CD4-positive, alpha-beta T cell treated with Interleukin-4 for 1 hour (primary cell): Measurements from ENCODE around the gene TUBGCP6.
A peak's percentile ranks its signal among the peaks of the same experiment; 100 is the strongest.

Source experiments
- DNase-seq, 2 donors: peaks; one replicate each; pipeline ENCODE4 v3.0.0-alpha.2; 2020 to 2022

TUBGCP6 gene

DNA sequence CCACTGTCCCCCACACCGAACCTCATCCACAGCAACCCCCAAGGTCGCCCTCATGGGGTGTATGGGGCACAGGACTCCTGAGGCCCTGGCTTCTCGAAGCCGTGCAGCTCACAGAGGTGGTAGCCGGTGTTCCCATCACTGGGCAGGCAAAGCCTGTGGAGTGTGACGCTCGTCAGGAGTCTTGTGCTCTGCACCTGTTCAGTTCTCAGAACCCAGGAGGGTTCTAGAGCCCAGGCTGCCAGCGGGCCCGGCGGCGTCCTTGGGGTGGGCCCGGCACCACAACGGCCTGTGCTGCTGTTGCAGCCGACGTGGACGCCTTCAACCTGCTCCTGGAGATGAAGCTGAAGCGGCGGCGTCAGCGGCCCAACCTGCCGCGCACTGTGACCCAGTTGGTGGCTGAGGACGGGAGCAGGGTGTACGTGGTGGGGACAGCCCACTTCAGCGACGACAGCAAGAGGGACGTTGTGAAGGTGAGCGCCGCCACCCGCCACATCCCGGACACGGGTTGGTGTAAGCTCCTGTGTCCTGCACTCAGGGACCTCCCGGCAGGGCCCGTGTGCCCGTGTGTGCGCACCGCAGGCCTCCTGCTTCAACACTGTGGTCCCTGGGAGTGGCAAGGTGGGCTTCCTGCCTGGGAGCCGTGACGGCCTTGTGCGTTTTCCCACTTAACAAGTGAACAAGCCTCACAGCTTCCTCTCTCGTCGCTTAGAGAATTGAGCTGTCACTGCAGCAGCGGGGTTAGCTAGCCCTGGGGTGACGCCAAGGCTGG is 50.6 kb downstream of the TUBGCP6 start:
- no peak for DNase-seq

DNA sequence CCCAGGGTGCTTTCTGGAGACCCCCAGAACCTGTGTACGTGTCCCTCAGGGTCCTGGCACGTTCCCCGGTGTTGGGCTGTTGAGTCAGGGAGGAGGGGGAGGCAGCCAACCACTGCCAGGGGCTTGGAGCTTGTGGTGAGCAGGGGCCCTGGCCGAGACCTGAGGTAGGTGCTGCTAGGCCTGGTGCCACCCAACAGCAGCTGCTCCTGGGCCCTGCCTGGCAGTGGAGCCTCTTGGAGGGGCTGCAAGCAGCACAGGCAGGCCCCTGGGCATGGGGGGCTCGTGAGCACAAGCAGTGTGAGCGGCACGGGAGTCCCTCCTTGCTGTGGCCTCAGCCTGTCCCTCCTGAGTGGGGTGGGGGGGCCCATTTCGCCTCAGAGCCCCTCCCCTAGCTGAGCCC is 51.2 kb downstream of the TUBGCP6 start:
- no peak for DNase-seq

DNA sequence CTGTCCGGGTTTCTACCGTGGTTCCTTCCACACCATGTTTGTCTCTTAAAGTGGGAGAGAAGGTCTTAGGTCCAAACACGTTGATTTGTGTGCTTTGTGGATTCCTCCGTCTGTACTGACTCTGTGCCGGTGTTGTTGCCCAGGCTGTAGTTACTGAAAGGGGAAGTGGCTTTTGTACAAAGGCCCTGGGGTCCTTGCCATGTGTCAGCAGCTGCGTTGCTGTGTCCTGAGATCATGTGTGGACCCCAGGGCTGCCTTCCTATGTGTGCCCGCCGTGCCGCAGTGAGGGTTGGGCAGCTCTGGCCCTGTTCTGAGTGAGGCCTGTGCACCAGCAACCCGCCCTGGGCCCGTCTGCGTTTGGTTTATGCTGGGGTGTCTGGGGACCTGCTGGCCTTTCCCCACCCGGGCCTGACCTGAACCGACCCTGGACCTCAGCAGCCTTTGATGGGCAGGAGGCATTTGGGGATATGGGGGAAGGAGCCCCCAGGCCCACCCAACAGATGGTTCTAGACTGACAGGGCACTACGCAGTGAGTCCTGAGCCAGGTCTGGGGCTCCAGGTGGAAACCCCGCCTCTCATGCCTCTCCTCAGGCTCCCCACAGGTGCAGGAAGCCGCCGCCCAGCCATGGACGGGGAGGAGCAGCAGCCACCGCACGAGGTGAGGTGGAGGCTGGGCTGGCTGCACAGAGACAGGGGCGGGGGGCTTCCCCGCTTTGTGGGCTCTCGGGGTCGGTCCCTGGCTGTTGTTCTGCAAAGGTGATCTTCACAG is 52.2 kb downstream of the TUBGCP6 start:
- peak; percentile 58 to 73 for DNase-seq

DNA sequence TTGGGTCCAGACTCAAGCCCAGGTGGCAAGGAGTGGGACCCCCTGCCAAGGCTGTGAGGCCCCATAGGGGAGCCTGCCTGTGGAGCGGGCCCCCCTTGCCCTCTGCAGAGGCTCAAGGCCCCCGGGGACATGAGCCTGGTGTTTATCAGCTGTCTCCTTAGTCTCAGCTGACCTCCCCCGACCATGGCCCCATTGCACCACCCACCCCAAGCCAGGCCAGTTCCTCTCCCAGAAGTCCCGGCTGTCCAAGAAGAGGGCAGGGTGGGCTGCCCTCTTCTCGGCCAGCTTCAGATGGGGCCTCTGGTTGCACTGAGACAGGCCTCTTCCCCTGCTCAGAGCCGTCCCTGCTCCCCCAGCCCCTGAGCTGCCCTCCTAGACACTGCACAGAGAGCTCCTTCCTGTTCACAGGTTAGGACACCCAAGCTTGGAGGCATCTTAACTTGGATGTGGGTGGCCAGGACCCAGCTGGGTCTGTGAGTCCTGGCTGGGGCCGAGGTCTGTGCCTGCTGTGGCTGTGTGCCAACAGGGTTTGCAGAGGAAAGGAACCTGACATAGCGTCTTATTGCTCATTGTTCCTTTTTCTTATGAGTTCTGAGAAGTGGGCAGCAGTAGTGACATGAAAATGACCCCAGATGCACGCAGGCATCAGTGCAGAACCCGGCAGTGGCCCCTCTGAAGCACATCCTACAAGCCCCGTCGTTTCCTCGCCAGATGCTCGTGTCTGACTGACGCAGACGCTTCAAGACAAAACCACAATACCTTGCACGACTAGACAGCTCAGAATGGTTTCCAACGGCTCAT is 53.7 kb downstream of the TUBGCP6 start:
- peak; percentile 82 to 95 for DNase-seq

DNA sequence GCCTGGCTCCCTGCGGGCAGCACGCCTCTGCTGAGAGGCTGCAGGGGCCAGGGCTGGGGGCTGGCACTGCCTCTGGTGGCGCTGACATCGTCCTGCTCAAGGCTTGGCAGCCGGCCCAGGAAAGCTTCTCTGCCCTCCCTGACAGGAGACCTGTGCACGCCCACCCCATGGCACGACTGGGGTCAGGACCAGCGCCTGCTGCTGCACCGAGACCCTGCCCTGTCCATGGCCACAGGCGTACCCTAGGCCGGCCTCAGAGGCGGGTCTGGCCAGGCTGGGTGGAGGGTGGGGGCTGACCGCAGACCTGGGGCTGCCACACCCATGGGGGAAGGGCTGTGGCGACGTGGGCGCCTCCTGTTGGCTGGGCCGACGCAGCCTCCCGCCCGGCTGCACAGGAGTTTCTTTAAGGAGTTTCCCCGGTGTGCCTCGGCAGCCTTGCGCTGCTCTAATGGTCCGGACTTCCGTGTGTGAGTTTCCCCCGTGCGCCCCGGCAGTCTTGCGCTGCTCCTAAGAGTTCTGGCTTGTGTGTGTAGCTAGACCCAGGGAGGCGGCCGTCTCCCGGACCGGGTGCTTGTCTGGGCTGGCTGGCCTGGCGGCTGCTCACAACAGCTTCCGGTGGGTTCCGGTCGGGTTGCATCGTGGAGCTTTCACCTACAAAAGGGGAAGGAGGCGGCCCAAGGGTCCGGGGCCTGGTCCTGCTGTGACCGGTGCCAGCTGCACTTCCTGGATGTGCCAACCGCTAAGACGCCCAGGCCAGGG is 54.5 kb downstream of the TUBGCP6 start:
- peak; percentile 88 to 92 for DNase-seq

DNA sequence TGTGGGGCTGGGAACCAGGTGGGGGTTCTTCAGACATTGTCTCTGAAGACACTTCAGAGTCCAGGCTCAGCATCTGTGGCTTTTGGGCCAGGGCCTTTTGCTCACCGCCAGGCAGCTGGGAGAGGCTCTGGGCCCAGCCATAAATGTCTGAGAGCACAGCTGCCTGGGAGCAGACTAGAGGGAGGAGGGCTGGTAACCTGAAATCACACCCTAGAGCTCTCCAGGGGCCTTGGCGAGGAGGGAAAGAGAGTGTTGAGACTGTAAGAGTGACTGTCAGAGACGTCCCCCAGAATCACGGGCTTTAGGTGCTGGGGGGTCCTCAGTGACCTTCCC is 55.0 kb downstream of the TUBGCP6 start:
- peak in 1 of 2 donors; percentile 32 for DNase-seq

DNA sequence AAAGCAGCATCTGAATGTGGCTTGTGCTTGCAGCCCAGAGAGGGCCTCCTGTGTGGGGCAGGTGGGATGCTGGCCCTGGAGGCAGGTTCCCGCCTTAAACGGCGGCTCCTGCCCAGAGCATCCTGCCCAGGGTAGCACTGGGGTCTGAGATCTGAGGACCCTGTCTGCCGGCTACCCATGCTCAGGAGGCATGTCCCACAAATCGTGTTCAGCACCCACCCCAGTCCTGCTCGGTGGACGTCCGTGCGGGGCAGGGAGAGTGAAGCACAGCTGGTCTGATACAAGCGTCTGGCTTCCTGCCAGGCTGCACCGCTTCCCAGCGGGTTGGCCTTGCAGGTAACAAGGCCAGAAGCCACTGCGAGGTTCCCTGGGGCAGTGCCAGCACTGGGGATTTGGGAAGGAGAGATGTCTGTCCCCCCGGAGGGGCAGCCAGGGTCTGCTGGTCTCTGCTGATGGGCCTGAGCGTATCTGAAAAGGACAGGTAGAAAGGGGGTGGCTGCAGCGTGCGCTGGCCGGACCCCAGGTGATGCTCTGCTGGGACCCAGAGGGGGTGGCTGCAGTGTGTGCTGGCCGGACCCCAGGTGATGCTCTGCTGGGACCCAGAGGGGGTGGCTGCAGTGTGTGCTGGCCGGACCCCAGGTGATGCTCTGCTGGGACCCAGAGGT is 55.5 kb downstream of the TUBGCP6 start:
- DNase-seq, result no peak

DNA sequence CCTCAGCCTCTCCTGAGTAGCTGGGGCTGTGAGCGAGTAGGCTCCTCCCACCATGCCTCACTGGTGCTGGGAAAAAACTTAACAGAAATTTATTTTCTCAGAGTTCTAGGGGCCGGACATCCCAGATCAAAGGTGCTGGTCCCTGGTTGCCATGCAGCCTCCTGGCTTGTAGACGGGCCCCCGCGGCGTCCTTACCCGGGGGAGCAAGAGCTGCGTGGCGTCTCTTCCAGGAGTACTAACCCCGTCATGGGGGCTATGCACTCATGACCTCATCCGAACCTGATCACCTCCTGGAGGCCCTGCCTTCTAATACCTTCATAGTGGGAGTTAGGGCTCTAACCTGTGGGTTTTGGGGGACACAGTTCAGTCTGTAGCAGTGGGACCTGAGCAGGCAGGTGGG is 56.5 kb downstream of the TUBGCP6 start:
- DNase-seq, result no peak

DNA sequence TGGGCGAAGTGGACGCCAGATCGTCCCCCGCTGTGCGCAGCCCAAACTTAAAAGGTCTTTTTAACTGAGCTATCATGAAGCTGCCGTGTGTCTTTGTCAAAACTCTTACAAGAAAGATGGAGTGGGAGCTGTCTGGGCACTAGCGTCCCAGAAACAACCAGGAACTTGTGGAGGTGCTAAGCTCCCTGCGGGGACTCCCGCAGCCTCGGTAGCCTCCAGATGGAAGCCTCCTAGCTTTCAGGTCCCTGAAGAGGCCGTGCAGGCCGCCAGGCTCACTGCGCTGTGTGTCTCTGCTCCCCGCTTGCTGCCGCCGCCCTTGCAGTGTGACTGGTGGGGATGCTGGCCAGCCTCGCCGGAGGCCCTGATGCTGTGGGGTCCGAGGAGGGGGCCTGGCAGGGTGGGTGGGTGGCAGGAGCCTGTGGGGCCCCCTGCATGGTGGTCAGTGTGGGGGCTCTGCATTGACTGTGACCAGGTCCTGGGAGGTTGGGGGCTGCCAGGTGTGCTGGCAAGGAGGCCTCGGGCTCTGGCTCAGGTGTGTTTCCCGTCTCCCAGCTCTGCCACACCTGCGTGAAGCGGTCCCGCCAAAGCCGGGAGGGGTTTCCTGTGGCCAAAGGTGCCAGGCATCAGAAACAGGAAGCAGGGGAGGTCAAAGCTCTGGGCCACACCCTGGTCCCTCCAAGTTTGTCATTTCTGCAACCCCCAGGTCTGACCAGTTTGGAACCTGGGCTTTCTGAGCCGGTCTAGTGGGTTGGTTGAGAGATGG is 57.9 kb downstream of the TUBGCP6 start:
- peak; percentile 36 to 38 for DNase-seq

DNA sequence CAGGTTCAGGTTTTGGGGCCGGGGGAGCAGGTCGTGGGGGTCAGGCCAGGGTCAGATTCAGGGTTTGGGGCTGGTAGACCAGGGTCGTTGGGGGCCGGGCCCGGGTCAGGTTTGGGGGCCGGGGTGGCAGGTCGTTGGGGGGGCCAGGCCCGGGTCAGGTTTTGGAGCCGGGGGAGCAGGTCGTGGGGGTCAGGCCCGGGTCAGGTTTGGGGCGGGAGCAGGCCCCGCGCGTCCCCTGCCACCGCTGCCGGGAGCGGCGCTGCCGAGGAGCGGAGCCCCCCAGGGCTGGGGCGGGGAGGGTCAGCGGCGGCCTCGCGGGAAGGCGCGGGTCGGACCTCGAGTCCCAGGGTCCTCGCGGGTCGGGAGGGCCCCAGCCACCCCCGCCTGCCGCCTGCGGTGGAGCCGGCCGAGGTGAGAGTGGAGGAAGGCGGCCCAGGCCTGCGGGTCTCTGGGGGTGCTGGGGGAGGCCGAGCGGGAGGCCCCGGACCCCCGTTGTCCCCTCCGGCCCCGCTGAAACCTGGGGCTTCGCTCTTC is 58.6 kb downstream of the TUBGCP6 start:
- DNase-seq, result no peak

DNA sequence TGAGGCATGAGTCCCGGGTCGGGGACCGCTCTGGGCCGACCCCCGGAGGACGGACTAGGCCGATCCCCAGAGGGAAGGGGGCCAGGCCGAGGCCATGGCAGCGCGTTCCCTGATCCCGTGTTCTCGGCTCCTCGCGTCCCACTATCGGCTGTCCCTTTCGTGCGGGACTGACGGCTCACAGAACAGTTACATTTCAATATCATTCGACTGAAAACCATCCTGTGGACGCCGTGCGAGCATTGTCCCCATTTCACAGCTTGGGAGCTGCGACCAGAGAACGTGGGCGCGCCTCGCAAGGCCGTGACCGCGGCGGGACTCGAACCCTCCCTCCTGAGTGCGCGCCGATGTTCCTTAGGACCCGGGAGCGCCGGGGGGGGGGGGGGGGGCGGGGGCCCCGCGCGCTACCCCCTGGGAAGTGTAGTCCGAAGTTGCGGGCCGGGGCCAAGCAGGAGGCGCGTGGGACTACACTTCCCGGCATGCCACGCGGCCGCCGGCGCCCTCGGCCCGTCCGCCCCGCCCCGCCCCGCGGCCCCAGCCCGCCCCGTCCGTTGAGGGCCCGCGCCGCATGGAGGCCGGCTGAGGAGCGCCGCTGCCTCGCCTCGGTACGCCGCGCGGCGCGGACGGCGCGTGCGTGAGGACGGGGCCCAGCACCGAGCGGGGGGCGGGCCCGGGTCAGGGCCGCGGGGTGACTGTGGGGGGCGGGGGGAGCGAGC is 59.3 kb downstream of the TUBGCP6 start, which contains the start of gene TRABD:
TRABD (plus strand) TSS at position 539 of the 713 bp plus-strand sequence. CDS start 7,148 bp downstream, outside the sequence.
- DNase-seq, result peak; percentile 91

DNA sequence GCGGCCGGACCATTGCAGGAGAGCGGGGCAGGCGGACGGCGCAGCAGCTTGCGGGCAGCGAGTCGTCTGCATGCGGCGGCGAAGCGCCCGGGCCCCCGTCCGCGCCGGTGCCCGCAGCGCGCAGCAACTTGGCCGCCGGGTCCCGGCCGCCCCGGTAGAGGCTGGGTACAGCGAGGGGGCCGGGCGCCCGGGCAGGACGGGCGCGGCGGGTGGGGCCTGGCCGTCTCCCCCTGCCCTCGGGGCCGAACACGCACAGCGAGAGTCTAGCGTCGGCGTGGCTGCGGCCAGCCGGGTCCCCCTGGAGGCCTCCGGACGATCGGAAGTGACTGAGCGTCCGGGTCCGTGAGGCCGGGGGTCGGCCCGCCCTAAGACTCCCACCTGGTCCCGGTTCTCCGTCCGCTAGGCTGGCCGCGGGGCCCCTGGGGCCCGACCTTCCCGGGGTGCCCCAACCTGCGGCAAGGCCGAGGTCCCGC is 59.9 kb downstream of the TUBGCP6 start:
- DNase-seq, result no peak

DNA sequence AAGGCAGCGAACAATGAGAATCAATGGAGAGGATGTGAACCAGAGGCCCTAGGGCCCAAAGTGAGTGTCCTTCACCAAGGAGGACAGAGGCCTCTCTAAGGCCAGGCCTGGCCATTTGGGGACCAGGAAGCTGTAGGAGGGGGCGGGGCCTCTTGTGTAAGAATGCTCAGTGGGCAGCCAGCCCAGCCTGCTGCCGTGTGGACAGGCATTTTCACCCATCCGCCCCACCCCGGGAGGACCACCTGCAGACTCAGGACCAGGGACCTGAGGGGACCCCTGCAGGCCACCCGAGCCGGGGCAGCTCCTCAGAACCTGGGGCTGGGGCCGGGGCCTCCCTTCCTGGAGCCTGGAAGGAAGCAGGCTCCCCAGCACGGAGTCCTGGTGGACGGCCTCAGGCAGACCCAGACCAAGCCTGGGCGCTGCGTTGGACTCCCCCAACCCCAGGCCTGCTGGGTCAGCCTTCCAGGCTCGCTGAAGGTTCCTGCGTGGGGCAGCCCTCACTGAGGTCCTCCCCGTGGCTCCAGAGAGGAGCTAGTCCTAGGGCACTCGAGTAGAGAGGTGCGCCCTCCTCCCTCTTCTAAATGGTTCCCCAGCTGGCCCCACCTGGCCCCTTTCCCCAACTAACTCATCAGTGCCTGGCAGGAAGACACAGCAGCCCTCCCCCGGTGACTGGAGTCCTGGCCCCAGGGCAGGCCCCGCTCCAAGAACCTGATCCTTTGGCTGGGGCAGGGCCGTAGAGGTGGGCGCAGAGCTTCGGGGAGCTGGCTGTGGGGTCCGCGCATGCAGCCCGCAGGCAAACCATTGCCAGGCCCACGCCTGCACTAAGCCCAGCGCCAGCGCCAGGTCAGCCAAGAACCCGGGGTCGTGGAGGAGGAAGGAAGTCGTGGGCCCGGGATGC is 60.6 kb downstream of the TUBGCP6 start:
- DNase-seq, result no peak

DNA sequence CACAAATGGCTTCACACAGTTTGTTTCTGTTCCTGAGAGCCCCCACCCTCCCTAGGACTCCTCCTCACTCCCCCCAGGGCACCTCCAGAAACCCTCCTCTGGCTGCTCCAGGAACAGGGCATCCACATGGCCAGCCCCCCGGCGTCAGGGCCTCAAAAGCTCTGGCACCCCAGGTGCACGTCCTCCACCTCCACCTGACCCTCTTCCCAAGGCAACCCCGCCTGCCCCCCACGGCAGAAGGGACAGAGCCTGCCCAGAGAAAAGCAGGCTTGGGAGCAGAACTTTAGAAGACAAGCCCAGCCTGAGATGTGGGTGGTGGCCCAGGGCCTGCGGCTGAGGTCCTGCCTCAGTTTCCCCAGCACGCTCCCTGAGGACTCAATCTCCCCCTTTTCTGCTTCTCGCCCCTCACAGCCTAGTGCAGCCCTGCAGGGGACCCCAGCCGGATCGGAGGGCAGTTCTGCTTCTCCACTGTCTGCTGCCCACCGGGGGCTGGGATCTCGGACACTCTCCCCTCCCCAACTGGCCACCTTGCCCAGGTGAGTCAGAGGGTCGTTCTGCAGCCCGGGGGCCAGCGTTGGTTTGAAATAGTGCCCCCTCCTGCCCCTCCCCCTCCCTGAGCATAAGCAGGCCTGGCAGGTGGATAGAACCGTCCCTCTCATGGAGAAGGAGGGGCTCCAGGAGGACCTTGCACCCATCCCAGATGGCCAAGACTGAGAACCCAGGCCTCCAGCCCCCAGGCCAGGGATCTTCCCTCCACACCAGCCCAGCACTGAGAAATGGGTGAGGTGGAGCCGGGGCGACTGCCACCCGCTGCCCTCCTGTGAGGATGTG is 61.5 kb downstream of the TUBGCP6 start:
- no peak for DNase-seq

DNA sequence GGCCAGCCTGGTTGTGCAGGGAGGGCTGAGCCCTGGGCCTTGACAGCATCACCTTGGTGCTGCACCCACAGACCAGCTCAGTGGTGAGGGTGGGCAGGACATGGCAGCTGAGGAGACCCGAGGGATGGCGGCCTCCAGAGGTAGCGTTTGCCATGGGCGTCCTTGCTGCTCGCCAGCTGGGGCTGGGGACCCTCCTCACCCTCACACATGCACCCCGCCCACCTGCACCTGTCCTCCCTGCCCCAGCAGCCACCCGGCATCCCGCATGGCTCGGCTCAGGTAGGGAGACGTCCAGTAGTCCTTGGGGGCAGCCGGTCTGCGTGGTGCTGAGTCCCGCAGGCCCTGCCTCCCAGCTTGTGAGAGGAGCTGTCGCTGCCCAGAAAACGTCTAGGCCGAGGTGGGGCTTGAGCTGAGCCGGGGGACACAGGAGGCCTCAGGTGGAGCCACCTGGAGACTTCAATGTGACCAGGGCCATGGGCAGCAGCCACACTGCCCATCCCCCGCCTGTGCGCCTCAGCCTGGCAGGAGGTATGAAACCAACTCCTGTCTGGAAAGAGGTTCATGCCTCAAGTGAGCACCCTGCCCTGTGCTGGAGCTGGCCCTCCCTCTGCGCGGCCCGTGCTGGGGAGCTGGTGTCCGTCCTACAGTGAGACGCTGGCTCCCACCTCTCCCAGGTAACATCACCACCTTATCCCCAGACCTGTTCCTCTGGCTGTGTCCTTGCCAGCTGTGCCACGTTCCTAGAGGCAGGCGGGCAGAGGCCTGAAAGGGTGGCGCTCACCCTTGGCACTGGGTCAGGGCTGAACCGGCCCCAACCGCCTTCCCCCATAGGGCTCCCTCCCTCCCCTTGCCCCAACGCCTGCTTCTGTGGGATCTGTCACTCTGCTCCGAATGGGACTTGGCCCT is 62.4 kb downstream of the TUBGCP6 start:
- DNase-seq, result no peak

DNA sequence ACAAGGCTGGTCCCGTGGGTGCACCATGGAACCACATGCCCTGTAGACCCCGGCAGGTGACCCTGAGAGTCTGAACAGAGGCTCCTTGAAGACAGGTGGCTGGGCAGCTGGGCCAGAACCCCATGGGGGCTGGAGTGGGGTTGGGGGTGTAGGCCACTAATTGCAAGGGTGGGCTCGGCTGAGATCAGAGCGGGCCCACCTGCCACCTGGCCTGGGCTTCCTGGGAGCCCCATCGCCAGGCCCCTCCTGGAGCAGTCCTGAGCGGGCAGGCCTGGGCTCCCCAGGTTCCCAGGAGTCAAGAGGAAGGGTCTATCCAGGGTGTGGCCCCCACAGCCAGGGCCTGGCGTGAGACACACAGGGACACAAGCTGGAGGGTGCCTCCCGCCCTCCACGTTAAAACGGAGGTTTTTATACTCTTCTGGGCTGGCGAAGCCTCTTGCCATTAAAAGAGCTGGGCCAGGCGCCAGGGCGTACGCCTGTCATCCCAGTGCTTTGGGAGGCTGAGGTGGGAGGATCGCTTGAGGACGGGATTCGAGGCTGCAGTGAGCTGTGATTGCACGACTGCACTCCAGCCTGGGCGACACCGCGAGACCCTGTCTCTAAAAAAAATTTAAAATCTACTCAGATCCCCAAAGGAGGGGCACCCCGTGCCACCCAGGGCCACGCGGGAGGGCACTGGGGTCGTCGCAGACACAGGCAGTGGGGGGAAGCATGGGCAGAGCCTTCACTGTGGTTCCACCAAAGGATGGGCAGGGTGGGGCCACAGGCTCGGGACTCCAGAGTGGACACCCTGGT is 63.9 kb downstream of the TUBGCP6 start:
- DNase-seq, result no peak
